ENCODE data around the gene LRMDA. TPM values are rescaled to one million over a fixed set of nuclear protein-coding genes. Genes with fewer than 3 reads are reported as not detected.

Gene LRMDA
- polyA plus RNA-seq, 1 donor (not counting 4 experiments of a cell fraction or from before 2014, with no cell fraction given) = not detected

DNA sequence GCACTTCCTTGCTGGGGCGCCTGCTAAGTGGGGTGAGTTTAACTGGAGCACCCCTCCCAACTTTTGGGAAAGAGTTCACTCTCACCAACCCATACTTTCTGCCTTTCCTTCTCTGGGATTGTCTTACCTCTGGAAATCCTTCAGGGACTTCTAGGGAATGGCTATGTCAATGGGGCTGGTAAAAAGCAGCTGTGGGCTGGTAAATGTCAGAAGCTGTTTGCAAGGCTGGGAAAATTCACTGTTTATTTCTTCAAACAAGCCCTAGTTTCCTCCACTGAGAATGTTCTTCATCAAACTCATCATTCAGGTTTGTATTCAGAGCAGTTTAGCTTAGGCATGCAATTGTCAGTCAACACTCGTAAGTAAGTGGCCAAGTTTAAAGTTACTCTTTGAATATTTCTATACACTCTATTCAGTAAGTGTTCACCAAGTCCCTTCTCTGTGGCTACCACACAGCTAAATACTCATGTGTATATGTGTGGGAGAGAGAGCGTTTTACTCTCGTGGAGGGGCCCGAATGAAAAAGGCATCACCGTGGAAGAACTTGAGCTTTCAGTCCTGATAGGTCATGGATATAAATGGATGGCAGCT lies 654.8 kb downstream of the LRMDA start:
- Histone ChIP-seq H3K4me3 (ENCODE audit: control insufficient read depth in 2 of 3, extremely low read depth in 1 of 3, insufficient read depth in 2 of 3, low read depth in 1 of 3, low read length in 3 of 3) (no peak overlapping the region), H3K27ac (ENCODE audit: control insufficient read depth, insufficient read depth, low read length) (no peak overlapping the region), H3K27me3 (ENCODE audit: control insufficient read depth, extremely low read depth, insufficient read depth, low read length) (peaks cover 3% of the 10 kb centered on the region), H4K20me1 (ENCODE audit: control insufficient read depth, extremely low read depth, insufficient read depth, low read length) (no peaks in the 10 kb centered on the region), H3K4me2 (ENCODE audit: control insufficient read depth, extremely low read depth, insufficient read depth, low read depth, low read length) (no peak overlapping the region), H3K36me3 (ENCODE audit: control insufficient read depth in 2 of 2, extremely low read depth in 1 of 2, insufficient read depth in 2 of 2, low read length in 2 of 2) (no peaks in the 10 kb centered on the region), H2AFZ (ENCODE audit: control insufficient read depth, low read length) (no peak overlapping the region), H3K4me1 (ENCODE audit: control insufficient read depth, extremely low read depth, insufficient read depth, low read length) (peaks cover 9% of the 10 kb centered on the region), H3K9me1 (ENCODE audit: control insufficient read depth, extremely low read depth, insufficient read depth, low read length) (no peaks in the 10 kb centered on the region), H3K9me3 (ENCODE audit: control insufficient read depth, low read depth, low read length) (no peaks in the 10 kb centered on the region), H3K9ac (ENCODE audit: control insufficient read depth, extremely low read depth, insufficient read depth, low read length) (no peak overlapping the region), H3K79me2 (ENCODE audit: control insufficient read depth, insufficient read depth, low read length) (no peaks in the 10 kb centered on the region)
- DNase-seq (ENCODE audit: low read depth, low spot score) (no peak), FAIRE-seq (no peak)
- dilution Hi-C loops (cut with MboI; ENCODE audit: extremely low pct_ligation_motif_present, low sequenced_read_pairs) = no loop called here
- TF ChIP-seq, protein P1, sequence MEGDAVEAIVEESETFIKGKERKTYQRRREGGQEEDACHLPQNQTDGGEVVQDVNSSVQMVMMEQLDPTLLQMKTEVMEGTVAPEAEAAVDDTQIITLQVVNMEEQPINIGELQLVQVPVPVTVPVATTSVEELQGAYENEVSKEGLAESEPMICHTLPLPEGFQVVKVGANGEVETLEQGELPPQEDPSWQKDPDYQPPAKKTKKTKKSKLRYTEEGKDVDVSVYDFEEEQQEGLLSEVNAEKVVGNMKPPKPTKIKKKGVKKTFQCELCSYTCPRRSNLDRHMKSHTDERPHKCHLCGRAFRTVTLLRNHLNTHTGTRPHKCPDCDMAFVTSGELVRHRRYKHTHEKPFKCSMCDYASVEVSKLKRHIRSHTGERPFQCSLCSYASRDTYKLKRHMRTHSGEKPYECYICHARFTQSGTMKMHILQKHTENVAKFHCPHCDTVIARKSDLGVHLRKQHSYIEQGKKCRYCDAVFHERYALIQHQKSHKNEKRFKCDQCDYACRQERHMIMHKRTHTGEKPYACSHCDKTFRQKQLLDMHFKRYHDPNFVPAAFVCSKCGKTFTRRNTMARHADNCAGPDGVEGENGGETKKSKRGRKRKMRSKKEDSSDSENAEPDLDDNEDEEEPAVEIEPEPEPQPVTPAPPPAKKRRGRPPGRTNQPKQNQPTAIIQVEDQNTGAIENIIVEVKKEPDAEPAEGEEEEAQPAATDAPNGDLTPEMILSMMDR (optimal IDR thresholded peaks at IDR 0.05 in 1 of 3, IDR thresholded peaks at IDR 0.05 in 1 of 3, conservative IDR thresholded peaks at IDR 0.05 in 1 of 3; ENCODE audit: extremely low read depth in 1 of 3, insufficient read depth in 2 of 3, low read length in 3 of 3) = no peak
- TF ChIP-seq EZH2 (IDR thresholded peaks at IDR 0.05; ENCODE audit: low read length) = no peak

DNA sequence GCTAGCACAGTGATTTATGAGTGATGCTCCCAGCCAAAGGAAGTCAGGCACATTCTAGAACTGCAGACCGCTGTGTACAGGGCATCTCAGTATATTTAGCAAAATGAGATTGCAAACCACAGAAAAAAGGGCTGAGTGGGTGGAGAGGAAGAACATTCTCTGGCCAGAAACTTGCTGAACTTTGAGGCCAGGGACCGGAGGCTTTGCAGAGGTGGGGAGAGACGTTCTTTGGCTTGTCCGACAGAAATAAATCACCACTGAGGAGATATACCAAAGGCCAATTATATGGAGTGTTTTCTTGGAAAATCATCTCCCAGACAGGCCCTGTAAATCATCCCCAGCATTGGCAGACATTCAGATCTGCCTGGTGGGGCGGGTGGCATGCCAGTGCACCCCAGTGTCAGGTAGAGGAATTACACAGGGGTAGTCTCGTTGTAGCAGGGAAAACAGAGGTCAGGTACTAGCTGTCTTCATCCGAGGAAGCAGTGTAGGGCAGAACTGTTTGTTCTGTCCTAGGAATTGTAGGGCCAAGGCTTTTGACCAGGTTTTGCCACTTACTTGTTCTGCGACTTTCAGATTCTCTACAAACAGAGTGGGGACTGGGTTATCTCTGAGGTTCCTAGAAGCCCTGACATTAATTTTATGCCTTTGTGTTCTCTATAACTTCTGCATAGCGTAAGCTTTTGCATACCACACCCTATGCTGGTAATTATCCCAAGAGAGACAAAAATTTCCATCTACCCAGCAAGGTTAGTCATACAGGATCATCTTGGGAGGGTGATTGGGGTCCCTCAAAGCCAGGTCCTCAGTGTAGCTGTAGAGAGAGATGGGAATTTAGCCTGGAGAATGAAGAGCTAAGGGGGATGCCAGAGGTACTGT lies 655.6 kb downstream of the LRMDA start:
- H3K9me3 ChIP-seq (ENCODE audit: control insufficient read depth, low read depth, low read length) = no peaks in the 10 kb centered on the region
- H4K20me1 ChIP-seq (ENCODE audit: control insufficient read depth, extremely low read depth, insufficient read depth, low read length) = no peaks in the 10 kb centered on the region
- H3K4me2 ChIP-seq (ENCODE audit: control insufficient read depth, extremely low read depth, insufficient read depth, low read depth, low read length) = no peak overlapping the region
- FAIRE-seq (peak; percentile 85), DNase-seq (ENCODE audit: low read depth, low spot score) (peak; percentile 9)
- no peaks in the 10 kb centered on the region for H3K79me2 ChIP-seq (ENCODE audit: control insufficient read depth, insufficient read depth, low read length)
- H3K4me3 ChIP-seq (ENCODE audit: control insufficient read depth in 2 of 3, extremely low read depth in 1 of 3, insufficient read depth in 2 of 3, low read depth in 1 of 3, low read length in 3 of 3) = no peak overlapping the region
- H3K9ac ChIP-seq (ENCODE audit: control insufficient read depth, extremely low read depth, insufficient read depth, low read length) = no peak overlapping the region
- H3K27me3 ChIP-seq (ENCODE audit: control insufficient read depth, extremely low read depth, insufficient read depth, low read length) = peaks cover 3% of the 10 kb centered on the region
- dilution Hi-C loops (cut with MboI; ENCODE audit: extremely low pct_ligation_motif_present, low sequenced_read_pairs) = no loop called here
- H3K4me1 ChIP-seq (ENCODE audit: control insufficient read depth, extremely low read depth, insufficient read depth, low read length) = peaks cover 9% of the 10 kb centered on the region
- H3K36me3 ChIP-seq (ENCODE audit: control insufficient read depth in 2 of 2, extremely low read depth in 1 of 2, insufficient read depth in 2 of 2, low read length in 2 of 2) = no peaks in the 10 kb centered on the region
- H3K27ac ChIP-seq (ENCODE audit: control insufficient read depth, insufficient read depth, low read length) = no peak overlapping the region
- no peaks in the 10 kb centered on the region for H3K9me1 ChIP-seq (ENCODE audit: control insufficient read depth, extremely low read depth, insufficient read depth, low read length)
- no peak overlapping the region for H2AFZ ChIP-seq (ENCODE audit: control insufficient read depth, low read length)
- no peak for TF ChIP-seq EZH2 (IDR thresholded peaks at IDR 0.05; ENCODE audit: low read length)
- TF ChIP-seq, protein P1 (optimal IDR thresholded peaks at IDR 0.05 in 1 of 3, IDR thresholded peaks at IDR 0.05 in 1 of 3, conservative IDR thresholded peaks at IDR 0.05 in 1 of 3; ENCODE audit: extremely low read depth in 1 of 3, insufficient read depth in 2 of 3, low read length in 3 of 3) = peak; percentile 78 to 92 (median 91)

Measured in keratinocyte (primary cell).